Endothelial cell (in vitro differentiated cells): ENCODE measurements around the gene GPR137B. TPM values are rescaled to one million over a fixed set of nuclear protein-coding genes. Genes with fewer than 3 reads are reported as not detected.
A peak's percentile ranks its signal among the peaks of the same experiment; 100 is the strongest.

Source experiments
- DNase-seq: peaks from one replicate; pipeline ENCODE4 v3.0.0; 2021; ENCODE audit warnings: low spot score
- H3K27ac Mint-ChIP-seq: one replicate; pipeline ENCODE4 v1.8.0; 2021; ENCODE audit warnings: mixed read lengths, inconsistent platforms; ENCODE audit not compliant: unreplicated experiment
- H3K27me3 Mint-ChIP-seq: one replicate; pipeline ENCODE4 v1.8.0; 2021; ENCODE audit warnings: mild to moderate bottlenecking, moderate library complexity, mixed read lengths, inconsistent platforms; ENCODE audit not compliant: unreplicated experiment
- H3K36me3 Mint-ChIP-seq: one replicate; pipeline ENCODE4 v1.8.0; 2021; ENCODE audit warnings: mild to moderate bottlenecking, low read depth, mixed read lengths, inconsistent platforms; ENCODE audit not compliant: unreplicated experiment
- H3K4me1 Mint-ChIP-seq: one replicate; pipeline ENCODE4 v1.8.0; 2021; ENCODE audit warnings: mild to moderate bottlenecking, mixed read lengths, inconsistent platforms; ENCODE audit not compliant: unreplicated experiment
- H3K4me3 Mint-ChIP-seq: one replicate; pipeline ENCODE4 v1.8.0; 2021; ENCODE audit warnings: mild to moderate bottlenecking, mixed read lengths, inconsistent platforms; ENCODE audit not compliant: unreplicated experiment
- H3K9me3 Mint-ChIP-seq: one replicate; pipeline ENCODE4 v1.8.0; 2021; ENCODE audit warnings: mixed read lengths, inconsistent platforms; ENCODE audit not compliant: unreplicated experiment
- CTCF ChIP-seq: fragments of 200-600 bp; sonication (generic); IDR thresholded peaks from one replicate; pipeline ENCODE4 v1.5.0; 2021; ENCODE audit warnings: antibody characterized with exemption; ENCODE audit not compliant: unreplicated experiment
- total RNA-seq: library from RNA; stranded (reverse); fragmentation: NEBNext Ultra II Directional; extraction: Animal tissue kit (Norgen Biotek cat#: 25700); gene quantifications from one replicate; pipeline ENCODE4 v1.2.1, GENCODE V29; 2021; ENCODE audit not compliant: unreplicated experiment

The GPR137B gene
- total RNA-seq, 1 donor from 2014 or later = 18.2 TPM

- Mint-ChIP-seq H3K27me3 (peaks cover 9% of the 10 kb centered on the region), H3K4me3 (peak overlapping the region; percentile 57), H3K36me3 (peaks cover 35% of the 10 kb centered on the region), H3K27ac (no peak overlapping the region), H3K9me3 (peaks cover 15% of the 10 kb centered on the region), H3K4me1 (no peaks in the 10 kb centered on the region)
- DNase-seq = no peak
- no peak for TF ChIP-seq CTCF
These were observed 21.3 kb downstream of the GPR137B start for GRCh38 chr1:236163463-236164153.

- Mint-ChIP-seq H3K27me3 (peaks cover 9% of the 10 kb centered on the region), H3K36me3 (peaks cover 35% of the 10 kb centered on the region), H3K27ac (no peak overlapping the region), H3K4me1 (no peaks in the 10 kb centered on the region), H3K9me3 (peaks cover 15% of the 10 kb centered on the region), H3K4me3 (no peak overlapping the region)
- no peak for DNase-seq
- TF ChIP-seq CTCF = no peak
These were observed 21.9 kb downstream of the GPR137B start for GRCh38 chr1:236164273-236164672.

GRCh38 chr1:236165238-236165981 lies 23.1 kb downstream of the GPR137B start:
- no peak for TF ChIP-seq CTCF
- H3K36me3 Mint-ChIP-seq = peaks cover 35% of the 10 kb centered on the region
- no peaks in the 10 kb centered on the region for H3K4me1 Mint-ChIP-seq
- no peak overlapping the region for H3K27ac Mint-ChIP-seq
- peaks cover 15% of the 10 kb centered on the region for H3K9me3 Mint-ChIP-seq
- DNase-seq = no peak
- no peak overlapping the region for H3K4me3 Mint-ChIP-seq
- H3K27me3 Mint-ChIP-seq = peaks cover 9% of the 10 kb centered on the region

- TF ChIP-seq CTCF = no peak
- no peak for DNase-seq
- Mint-ChIP-seq H3K9me3 (peaks cover 12% of the 10 kb centered on the region), H3K27me3 (peaks cover 6% of the 10 kb centered on the region), H3K27ac (no peak overlapping the region), H3K4me1 (no peaks in the 10 kb centered on the region), H3K4me3 (no peak overlapping the region), H3K36me3 (peaks cover 29% of the 10 kb centered on the region)
These were observed 23.7 kb downstream of the GPR137B start for GRCh38 chr1:236166041-236166440.

GRCh38 chr1:236167154-236167553 lies 24.8 kb downstream of the GPR137B start:
- Mint-ChIP-seq H3K27me3 (no peaks in the 10 kb centered on the region), H3K27ac (no peak overlapping the region), H3K9me3 (peaks cover under 1% of the 10 kb centered on the region), H3K4me1 (no peaks in the 10 kb centered on the region), H3K4me3 (no peak overlapping the region), H3K36me3 (peaks cover 18% of the 10 kb centered on the region)
- no peak for DNase-seq
- no peak for TF ChIP-seq CTCF
